Trophoblast cell (in vitro differentiated cells and primary cell): Measurements from ENCODE around the gene HLCS.

Source experiments
- DNase-seq, 2 donors: peaks; one replicate each; pipeline ENCODE4 v3.0.0-alpha.2; 2016
- H2AFZ ChIP-seq: 2 replicates; pipeline ENCODE4 v1.6.1; 2013; ENCODE audit warnings: low read length, moderate library complexity, mild to moderate bottlenecking; ENCODE audit not compliant: insufficient read depth, poor library complexity
- H2AK5ac ChIP-seq: 2 replicates; pipeline ENCODE4 v1.6.1; 2013; ENCODE audit warnings: mild to moderate bottlenecking, low read length
- H2BK120ac ChIP-seq: 2 replicates; pipeline ENCODE4 v1.6.1; 2013; ENCODE audit warnings: low read length, mild to moderate bottlenecking, moderate library complexity; ENCODE audit not compliant: insufficient read depth, poor library complexity
- H2BK12ac ChIP-seq: 2 replicates; pipeline ENCODE4 v1.6.1; 2013; ENCODE audit warnings: mild to moderate bottlenecking, low read length, moderate library complexity
- H2BK5ac ChIP-seq: 2 replicates; pipeline ENCODE4 v1.6.1; 2013; ENCODE audit warnings: low read length, low read depth, moderate library complexity, mild to moderate bottlenecking; ENCODE audit not compliant: poor library complexity
- H3K14ac ChIP-seq: 2 replicates; pipeline ENCODE4 v1.6.1; 2013; ENCODE audit warnings: mild to moderate bottlenecking, low read length
- H3K18ac ChIP-seq: 2 replicates; pipeline ENCODE4 v1.6.1; 2013; ENCODE audit warnings: mild to moderate bottlenecking, low read length
- H3K23ac ChIP-seq: 2 replicates; pipeline ENCODE4 v1.6.1; 2013; ENCODE audit warnings: low read length
- H3K27ac ChIP-seq: 2 replicates; pipeline ENCODE4 v1.5.1; 2013; ENCODE audit warnings: low read depth, mild to moderate bottlenecking, inconsistent platforms, low read length, moderate library complexity
- H3K27me3 ChIP-seq: 2 replicates; pipeline ENCODE4 v1.6.1; 2013; ENCODE audit warnings: inconsistent platforms, mild to moderate bottlenecking, low read length, moderate library complexity; ENCODE audit not compliant: insufficient read depth
- H3K36me3 ChIP-seq, 2 experiments: 1 replicate in 1 of 2; 2 replicates in 1 of 2; pipeline ENCODE4 v1.6.1; 2013; ENCODE audit warnings: low read length in 2 of 2, mild to moderate bottlenecking in 2 of 2, moderate library complexity in 1 of 2; ENCODE audit not compliant: insufficient read depth in 2 of 2, control insufficient read depth in 1 of 2
- H3K4ac ChIP-seq: 2 replicates; pipeline ENCODE4 v1.6.1; 2013; ENCODE audit warnings: low read depth, mild to moderate bottlenecking, low read length, moderate library complexity
- H3K4me1 ChIP-seq, 2 experiments: 1 replicate in 1 of 2; 2 replicates in 1 of 2; pipeline ENCODE4 v1.6.1; 2013; ENCODE audit warnings: low read length in 2 of 2, mild to moderate bottlenecking in 2 of 2, moderate library complexity in 1 of 2; ENCODE audit not compliant: insufficient read depth in 2 of 2, control insufficient read depth in 1 of 2
- H3K4me2 ChIP-seq: 2 replicates; pipeline ENCODE4 v1.6.1; 2013; ENCODE audit warnings: inconsistent platforms, mild to moderate bottlenecking, low read length, moderate library complexity
- H3K4me3 ChIP-seq: 2 replicates; pipeline ENCODE4 v1.5.1; 2013; ENCODE audit warnings: mild to moderate bottlenecking, low read depth, low read length, inconsistent platforms
- H3K79me1 ChIP-seq: one replicate; pipeline ENCODE4 v1.6.1; 2013; ENCODE audit warnings: low read length
- H3K79me2 ChIP-seq: 2 replicates; pipeline ENCODE4 v1.6.1; 2013; ENCODE audit warnings: low read length, mild to moderate bottlenecking; ENCODE audit not compliant: control insufficient read depth, insufficient read depth, poor library complexity
- H3K9ac ChIP-seq: 2 replicates; pipeline ENCODE4 v1.6.1; 2013; ENCODE audit warnings: mild to moderate bottlenecking, low read length
- H3K9me3 ChIP-seq: 2 replicates; pipeline ENCODE4 v1.6.1; 2013; ENCODE audit warnings: low read depth, mild to moderate bottlenecking, control low read depth, inconsistent platforms, low read length; ENCODE audit not compliant: insufficient read depth
- H4K12ac ChIP-seq: 2 replicates; pipeline ENCODE4 v1.6.1; 2013; ENCODE audit warnings: low read depth, mild to moderate bottlenecking, low read length, moderate library complexity
- H4K8ac ChIP-seq: 2 replicates; pipeline ENCODE4 v1.6.1; 2013; ENCODE audit warnings: low read depth, mild to moderate bottlenecking, low read length, moderate library complexity
- H4K91ac ChIP-seq: one replicate; pipeline ENCODE4 v1.6.1; 2013; ENCODE audit warnings: low read depth, mild to moderate bottlenecking, low read length, moderate library complexity
- WGBS: extraction: QIAGEN DNeasy Blood & Tissue Kit; methylation state at CpG from one replicate; pipeline ENCODE4 v1.1.7; 2013; ENCODE audit warnings: missing lambda C conversion rate; ENCODE audit not compliant: insufficient read length, insufficient coverage; ENCODE audit errors: extremely low coverage; 5-methylcytosine and 5-hydroxymethylcytosine counted together

The HLCS gene

DNA sequence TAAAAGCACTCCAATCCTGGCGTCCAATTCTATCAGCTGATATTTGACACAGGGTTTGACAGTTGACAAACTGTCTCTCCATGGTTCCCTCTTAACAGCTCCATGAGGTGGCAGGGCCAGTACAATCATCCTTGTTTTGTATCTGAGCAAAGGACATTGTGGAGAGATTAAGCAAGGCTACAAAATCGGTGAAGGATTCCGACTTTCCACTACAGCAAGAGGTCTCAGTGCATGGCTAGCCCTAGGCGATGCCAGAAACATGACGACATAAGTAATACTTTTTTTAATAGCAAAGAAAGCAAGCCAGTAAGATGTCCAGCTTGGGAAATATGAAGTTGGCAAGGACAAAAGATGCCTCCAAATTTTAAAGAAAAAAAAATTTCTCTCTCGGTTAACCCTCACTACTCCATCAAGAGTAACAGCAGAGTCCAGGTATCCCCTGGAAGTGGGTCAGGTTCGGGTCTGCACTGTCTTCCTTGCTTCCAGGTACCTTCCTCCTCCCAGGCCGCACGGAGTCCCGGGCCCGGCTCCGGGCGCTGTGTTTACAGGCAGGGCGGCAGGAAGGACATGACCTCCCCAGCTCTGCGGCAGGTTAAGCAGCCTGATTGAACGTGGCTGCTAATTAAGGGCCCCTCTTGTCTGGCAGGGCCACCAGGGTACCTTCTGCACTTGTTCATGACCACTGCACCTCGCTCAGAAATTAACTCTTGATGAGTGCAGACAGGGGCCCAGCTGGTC is 161.4 kb downstream of the HLCS start:
- no peaks in the 10 kb centered on the region for H3K27me3 ChIP-seq
- no peak overlapping the region for H2BK12ac ChIP-seq
- no peak for DNase-seq
- H3K14ac ChIP-seq: no peak overlapping the region
- no peaks in the 10 kb centered on the region for H3K79me1 ChIP-seq
- no peak overlapping the region for H4K8ac ChIP-seq
- H3K4me2 ChIP-seq: no peak overlapping the region
- no peak overlapping the region for H3K4me3 ChIP-seq
- H3K27ac ChIP-seq: no peak overlapping the region
- H3K79me2 ChIP-seq: no peaks in the 10 kb centered on the region
- peaks cover 0 to 2% of the 10 kb centered on the region in 2 experiments for H3K4me1 ChIP-seq
- no peaks in the 10 kb centered on the region for H3K36me3 ChIP-seq
- no peak overlapping the region for H2BK5ac ChIP-seq
- no peak overlapping the region for H3K23ac ChIP-seq
- H3K18ac ChIP-seq: no peak overlapping the region
- no peak overlapping the region for H2AFZ ChIP-seq
- H4K91ac ChIP-seq: no peak overlapping the region
- H2AK5ac ChIP-seq: no peak overlapping the region
- H2BK120ac ChIP-seq: no peak overlapping the region
- no peak overlapping the region for H3K4ac ChIP-seq
- no peak overlapping the region for H4K12ac ChIP-seq
- no peaks in the 10 kb centered on the region for H3K9me3 ChIP-seq
- H3K9ac ChIP-seq: no peak overlapping the region
- no CpG with 5 or more reads among the region's 17 CpGs for WGBS

DNA sequence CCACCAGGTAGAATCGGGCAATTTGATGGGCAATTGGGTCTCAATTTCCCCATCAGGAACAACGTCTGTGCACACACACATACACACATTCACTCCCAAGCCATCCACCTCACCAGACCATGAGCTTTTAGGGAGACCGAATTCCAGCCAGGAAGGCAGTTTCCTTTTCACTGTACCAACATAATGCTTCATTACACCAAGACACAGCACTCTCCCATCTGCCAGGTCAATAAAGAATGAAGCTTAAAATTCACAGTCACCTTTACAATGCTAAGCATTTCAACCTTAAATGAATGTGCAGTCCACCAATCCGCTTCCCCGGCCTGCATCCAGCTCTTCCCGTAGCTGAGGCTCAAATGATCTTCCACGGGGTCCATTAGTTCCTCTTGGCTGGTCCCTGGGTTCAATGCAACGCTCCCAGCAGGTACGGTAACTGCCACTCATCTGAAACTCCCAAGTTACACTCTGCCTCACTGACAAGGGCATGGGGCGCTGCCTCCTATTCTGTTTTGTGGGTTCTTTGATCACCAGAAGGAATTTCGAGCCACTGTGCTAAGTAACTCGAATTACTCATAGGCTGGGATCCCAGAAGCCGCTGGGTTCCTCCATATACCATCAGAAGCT is 162.5 kb downstream of the HLCS start:
- H2BK12ac ChIP-seq: no peak overlapping the region
- H3K4me3 ChIP-seq: no peak overlapping the region
- no peak for DNase-seq
- H3K79me1 ChIP-seq: no peaks in the 10 kb centered on the region
- H4K91ac ChIP-seq: no peak overlapping the region
- H3K4me2 ChIP-seq: no peak overlapping the region
- H3K9ac ChIP-seq: no peak overlapping the region
- H3K14ac ChIP-seq: no peak overlapping the region
- WGBS: no CpG with 5 or more reads among the region's 13 CpGs
- no peaks in the 10 kb centered on the region for H3K79me2 ChIP-seq
- H3K36me3 ChIP-seq: no peaks in the 10 kb centered on the region
- H2AFZ ChIP-seq: no peak overlapping the region
- no peak overlapping the region for H4K12ac ChIP-seq
- no peak overlapping the region for H2BK120ac ChIP-seq
- H3K4me1 ChIP-seq: peaks cover 0 to 2% of the 10 kb centered on the region in 2 experiments
- no peak overlapping the region for H2BK5ac ChIP-seq
- H2AK5ac ChIP-seq: no peak overlapping the region
- no peaks in the 10 kb centered on the region for H3K9me3 ChIP-seq
- no peak overlapping the region for H3K27ac ChIP-seq
- no peak overlapping the region for H3K18ac ChIP-seq
- no peak overlapping the region for H3K4ac ChIP-seq
- H4K8ac ChIP-seq: no peak overlapping the region
- H3K27me3 ChIP-seq: no peaks in the 10 kb centered on the region
- H3K23ac ChIP-seq: no peak overlapping the region

DNA sequence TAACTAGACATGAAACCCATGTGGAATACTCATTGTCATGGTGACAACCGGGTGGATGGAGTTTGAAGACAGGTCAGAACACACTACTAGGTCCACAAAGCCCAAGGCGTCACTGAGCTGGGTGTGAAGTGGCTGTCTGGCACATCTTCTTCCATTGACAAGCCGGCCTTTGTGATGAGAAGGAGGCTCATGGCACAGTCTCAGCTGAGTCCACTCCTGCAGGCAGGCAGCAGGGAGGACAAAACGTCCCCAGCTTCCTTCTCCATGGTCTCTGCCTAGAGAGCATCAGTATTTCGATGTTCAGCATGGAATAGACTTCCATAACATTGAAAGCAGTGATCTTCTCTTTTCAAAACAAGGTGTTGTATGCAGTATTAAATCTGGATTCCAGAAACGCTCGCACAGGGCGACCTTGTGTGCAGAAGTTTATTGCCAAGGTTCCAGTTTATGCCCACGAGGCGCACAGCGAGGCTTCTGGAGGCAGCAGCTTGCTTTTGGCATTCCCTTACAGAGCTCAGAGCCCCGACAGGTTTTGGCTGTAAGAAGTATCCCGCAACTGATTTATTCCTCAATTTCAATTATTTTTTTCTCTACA is 163.3 kb downstream of the HLCS start:
- no peak overlapping the region for H4K91ac ChIP-seq
- no peak overlapping the region for H3K14ac ChIP-seq
- H3K27me3 ChIP-seq: no peaks in the 10 kb centered on the region
- H2AK5ac ChIP-seq: no peak overlapping the region
- H3K4me1 ChIP-seq: peaks cover 0 to 2% of the 10 kb centered on the region in 2 experiments
- no peak overlapping the region for H2AFZ ChIP-seq
- H3K4me2 ChIP-seq: no peak overlapping the region
- no peak overlapping the region for H2BK12ac ChIP-seq
- no CpG with 5 or more reads among the region's 13 CpGs for WGBS
- DNase-seq: no peak
- no peak overlapping the region for H3K23ac ChIP-seq
- no peak overlapping the region for H4K8ac ChIP-seq
- no peak overlapping the region for H3K4me3 ChIP-seq
- no peaks in the 10 kb centered on the region for H3K36me3 ChIP-seq
- no peak overlapping the region for H3K27ac ChIP-seq
- H3K18ac ChIP-seq: no peak overlapping the region
- no peak overlapping the region for H3K4ac ChIP-seq
- no peak overlapping the region for H3K9ac ChIP-seq
- no peaks in the 10 kb centered on the region for H3K79me2 ChIP-seq
- H2BK120ac ChIP-seq: no peak overlapping the region
- H4K12ac ChIP-seq: no peak overlapping the region
- H3K79me1 ChIP-seq: no peaks in the 10 kb centered on the region
- H2BK5ac ChIP-seq: no peak overlapping the region
- no peaks in the 10 kb centered on the region for H3K9me3 ChIP-seq

DNA sequence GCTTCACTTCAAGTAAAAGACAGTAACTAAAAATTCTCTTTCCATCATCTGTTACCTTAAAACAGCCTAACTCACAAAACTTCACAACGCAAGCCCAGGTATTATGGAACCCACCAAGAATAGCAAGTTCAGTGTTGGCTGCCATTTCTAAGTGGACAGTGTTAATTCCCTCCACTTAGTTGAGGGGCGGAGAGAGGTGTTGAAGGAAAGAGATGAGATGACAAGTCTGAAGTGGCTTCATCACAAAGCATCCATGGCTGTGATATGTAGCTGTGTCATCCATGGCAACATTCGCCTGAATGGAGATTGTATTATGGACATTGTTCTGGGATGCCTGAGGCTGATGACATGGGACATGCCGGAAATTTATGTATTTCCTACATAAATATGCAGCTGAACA is 165.7 kb downstream of the HLCS start:
- Histone ChIP-seq H4K12ac (no peak overlapping the region), H3K27ac (no peak overlapping the region), H3K79me1 (no peaks in the 10 kb centered on the region), H3K14ac (no peak overlapping the region), H3K4me1 (no peaks in the 10 kb centered on the region), H2AFZ (no peak overlapping the region), H3K4me2 (no peak overlapping the region), H3K23ac (no peak overlapping the region), H4K91ac (no peak overlapping the region), H3K27me3 (no peaks in the 10 kb centered on the region), H2BK12ac (no peak overlapping the region), H3K9ac (no peak overlapping the region), H3K4me3 (no peak overlapping the region), H3K9me3 (peaks cover 3% of the 10 kb centered on the region), H4K8ac (no peak overlapping the region), H3K79me2 (no peaks in the 10 kb centered on the region), H3K4ac (no peak overlapping the region), H2AK5ac (no peak overlapping the region), H3K18ac (no peak overlapping the region), H2BK120ac (no peak overlapping the region), H2BK5ac (no peak overlapping the region), H3K36me3 (no peaks in the 10 kb centered on the region)
- DNase-seq: no peak
- no CpG with 5 or more reads among the region's 4 CpGs for WGBS
